ENCODE measurements around the gene SERTAD2. TPM values are rescaled to one million over a fixed set of nuclear protein-coding genes. Genes with fewer than 3 reads are reported as not detected.

The SERTAD2 gene
- total RNA-seq, 1 donor from 2014 or later: 9.8 TPM

DNA sequence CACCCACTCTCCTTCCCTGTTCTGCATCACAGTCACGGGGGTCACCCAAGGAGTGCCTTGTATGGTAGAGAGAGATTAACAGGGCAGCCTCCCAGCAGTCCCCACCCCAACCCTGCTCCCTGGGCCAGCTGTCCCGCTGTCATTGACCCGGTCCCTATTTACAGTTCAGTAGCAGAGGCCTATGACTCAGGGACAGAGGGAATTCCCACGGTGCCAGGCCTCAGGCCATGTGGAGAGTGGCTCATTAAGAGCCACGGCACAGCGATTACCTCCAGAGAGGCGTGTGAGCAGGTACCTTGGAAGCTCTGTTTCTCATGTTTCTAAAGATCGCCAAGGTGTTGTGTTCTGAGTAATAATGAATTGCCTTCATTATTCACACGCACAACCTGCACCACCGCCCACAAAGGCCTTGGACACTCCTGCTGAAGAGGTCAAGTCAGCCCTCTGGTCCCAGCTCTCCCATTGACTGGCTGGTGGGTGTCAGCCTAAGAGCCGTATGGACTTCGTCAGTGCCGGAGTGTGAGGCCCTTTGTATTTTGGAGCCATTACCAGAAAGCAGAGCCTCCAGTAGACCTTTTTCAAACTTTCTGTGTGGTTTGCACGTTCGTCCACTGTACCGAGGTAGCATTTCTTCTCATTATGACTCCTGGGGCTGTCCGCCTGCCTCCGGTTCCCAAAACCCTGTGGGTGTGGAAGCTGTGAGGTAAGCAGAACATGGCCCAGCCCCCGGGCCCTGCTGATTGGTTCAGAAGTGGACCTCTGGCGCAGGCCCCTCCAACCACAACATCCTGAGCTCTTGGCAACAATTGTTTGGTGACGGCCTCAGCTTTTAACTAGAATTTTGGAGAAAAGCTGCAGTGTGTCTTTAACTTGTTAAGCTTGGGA lies 47.0 kb downstream of the SERTAD2 start:
- no peak for TF ChIP-seq CTCF (IDR thresholded peaks at IDR 0.05; ENCODE audit: unreplicated experiment)
- DNase-seq (ENCODE audit: low spot score): no peak
- Mint-ChIP-seq H3K9me3 (ENCODE audit: unreplicated experiment) (no peaks in the 10 kb centered on the region), H3K27ac (ENCODE audit: unreplicated experiment) (no peak overlapping the region), H3K4me3 (ENCODE audit: unreplicated experiment) (no peak overlapping the region), H3K36me3 (ENCODE audit: low read depth, unreplicated experiment) (no peaks in the 10 kb centered on the region), H3K4me1 (ENCODE audit: unreplicated experiment) (peaks cover 17% of the 10 kb centered on the region), H3K27me3 (ENCODE audit: unreplicated experiment) (peaks cover 11% of the 10 kb centered on the region)

DNA sequence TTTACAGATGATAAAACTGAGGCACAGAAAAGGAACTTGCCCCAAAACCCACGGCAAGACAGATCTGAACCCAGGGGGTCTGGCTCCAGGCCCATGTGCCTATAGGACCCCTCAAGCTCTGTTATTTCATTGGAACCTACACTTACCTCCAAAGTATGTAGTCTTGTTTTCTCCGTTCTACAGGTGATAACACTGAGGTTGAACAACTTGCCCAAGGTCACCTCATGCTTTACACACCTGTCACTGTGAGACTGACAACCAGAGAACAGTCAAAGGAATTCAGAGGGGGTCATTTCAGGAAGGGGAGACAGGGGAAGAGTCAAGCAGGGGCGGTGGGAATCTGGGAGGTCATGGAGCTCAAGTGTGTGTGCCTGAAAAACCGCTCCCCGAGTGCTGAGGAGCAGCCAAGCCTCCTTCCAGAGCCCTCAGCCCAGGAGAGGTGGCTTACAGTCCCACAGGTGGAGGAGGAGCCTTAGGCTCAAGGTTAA lies 47.7 kb downstream of the SERTAD2 start:
- no peak for DNase-seq (ENCODE audit: low spot score)
- peaks cover 8% of the 10 kb centered on the region for H3K27me3 Mint-ChIP-seq (ENCODE audit: unreplicated experiment)
- peaks cover 17% of the 10 kb centered on the region for H3K4me1 Mint-ChIP-seq (ENCODE audit: unreplicated experiment)
- no peak overlapping the region for H3K27ac Mint-ChIP-seq (ENCODE audit: unreplicated experiment)
- TF ChIP-seq CTCF (IDR thresholded peaks at IDR 0.05; ENCODE audit: unreplicated experiment): no peak
- H3K4me3 Mint-ChIP-seq (ENCODE audit: unreplicated experiment): no peak overlapping the region
- no peaks in the 10 kb centered on the region for H3K9me3 Mint-ChIP-seq (ENCODE audit: unreplicated experiment)
- H3K36me3 Mint-ChIP-seq (ENCODE audit: low read depth, unreplicated experiment): no peaks in the 10 kb centered on the region

DNA sequence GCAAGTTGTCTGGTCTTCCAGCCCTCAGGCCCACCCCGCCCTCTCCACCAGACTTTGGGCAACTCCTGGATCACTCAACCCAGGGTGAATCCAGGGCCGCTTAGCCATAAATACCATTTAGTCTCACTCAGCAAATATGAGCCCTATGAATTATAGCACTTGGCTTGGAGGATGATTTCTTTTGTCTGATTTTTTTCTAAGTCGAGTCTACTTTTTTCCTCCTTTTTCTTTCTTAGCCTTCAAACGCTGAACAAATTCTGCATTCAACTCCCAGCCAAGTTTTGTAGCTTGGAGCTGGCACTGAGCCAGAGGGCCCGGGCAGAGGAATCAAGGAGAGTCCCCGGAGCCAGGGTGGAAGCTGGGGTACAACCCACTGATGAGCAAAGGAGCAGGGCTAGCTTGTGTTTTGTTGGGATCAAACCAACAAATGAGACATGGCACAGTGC lies 48.7 kb downstream of the SERTAD2 start:
- no peak overlapping the region for H3K27ac Mint-ChIP-seq (ENCODE audit: unreplicated experiment)
- H3K36me3 Mint-ChIP-seq (ENCODE audit: low read depth, unreplicated experiment): no peaks in the 10 kb centered on the region
- peaks cover 17% of the 10 kb centered on the region for H3K4me1 Mint-ChIP-seq (ENCODE audit: unreplicated experiment)
- H3K4me3 Mint-ChIP-seq (ENCODE audit: unreplicated experiment): no peak overlapping the region
- DNase-seq (ENCODE audit: low spot score): no peak
- H3K9me3 Mint-ChIP-seq (ENCODE audit: unreplicated experiment): no peaks in the 10 kb centered on the region
- H3K27me3 Mint-ChIP-seq (ENCODE audit: unreplicated experiment): peaks cover 7% of the 10 kb centered on the region
- TF ChIP-seq CTCF (IDR thresholded peaks at IDR 0.05; ENCODE audit: unreplicated experiment): no peak

- Mint-ChIP-seq H3K4me3 (ENCODE audit: unreplicated experiment) (no peak overlapping the region), H3K27ac (ENCODE audit: unreplicated experiment) (no peak overlapping the region), H3K9me3 (ENCODE audit: unreplicated experiment) (no peaks in the 10 kb centered on the region), H3K27me3 (ENCODE audit: unreplicated experiment) (peaks cover 11% of the 10 kb centered on the region), H3K4me1 (ENCODE audit: unreplicated experiment) (peaks cover 17% of the 10 kb centered on the region), H3K36me3 (ENCODE audit: low read depth, unreplicated experiment) (no peaks in the 10 kb centered on the region)
- no peak for TF ChIP-seq CTCF (IDR thresholded peaks at IDR 0.05; ENCODE audit: unreplicated experiment)
- no peak for DNase-seq (ENCODE audit: low spot score)
Observed at GRCh38 chr2:64604155-64604554, 49.6 kb downstream of the SERTAD2 start.

DNA sequence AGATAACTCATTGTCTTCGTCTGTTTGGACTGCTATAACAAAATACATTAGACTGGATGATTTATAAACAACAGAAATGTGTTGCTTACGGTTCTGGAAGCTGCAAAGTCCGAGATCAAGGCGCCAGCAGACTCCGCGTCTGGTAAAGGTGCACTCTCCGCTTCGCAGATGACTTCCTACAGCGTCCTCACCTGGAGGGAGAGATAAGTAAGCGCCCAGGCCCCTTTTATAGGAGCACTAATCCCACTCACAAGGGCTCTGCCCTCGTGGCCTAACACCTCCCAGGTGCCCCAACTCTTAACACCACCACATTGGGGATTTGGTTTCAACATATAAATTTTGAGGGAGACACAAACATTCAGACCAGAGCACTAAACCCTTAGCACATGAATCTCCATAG lies 51.3 kb downstream of the SERTAD2 start:
- no peaks in the 10 kb centered on the region for H3K36me3 Mint-ChIP-seq (ENCODE audit: low read depth, unreplicated experiment)
- DNase-seq (ENCODE audit: low spot score): no peak
- H3K27me3 Mint-ChIP-seq (ENCODE audit: unreplicated experiment): peaks cover 8% of the 10 kb centered on the region
- no peak for TF ChIP-seq CTCF (IDR thresholded peaks at IDR 0.05; ENCODE audit: unreplicated experiment)
- peaks cover 4% of the 10 kb centered on the region for H3K4me1 Mint-ChIP-seq (ENCODE audit: unreplicated experiment)
- H3K4me3 Mint-ChIP-seq (ENCODE audit: unreplicated experiment): no peak overlapping the region
- no peaks in the 10 kb centered on the region for H3K9me3 Mint-ChIP-seq (ENCODE audit: unreplicated experiment)
- no peak overlapping the region for H3K27ac Mint-ChIP-seq (ENCODE audit: unreplicated experiment)

Data from endothelial cell (in vitro differentiated cells).